Vagina (tissue), 2 donors: ENCODE data around the gene HUS1.

Experiments
- CTCF ChIP-seq, 3 experiments: fragments of 450-650 bp in 2 of 3; fragments of 200-600 bp in 1 of 3; sonication (generic) in 1 of 3; IDR thresholded peaks; one replicate each; pipeline ENCODE4 v1.5.1; 2017 to 2019; ENCODE audit warnings: antibody characterized with exemption in 3 of 3, mild to moderate bottlenecking in 2 of 3, moderate library complexity in 2 of 3
- POLR2AphosphoS5 ChIP-seq, 2 donors: sonication (generic); formaldehyde crosslinking; IDR thresholded peaks; one replicate each; pipeline ENCODE4 v1.9.0; 2017; ENCODE audit warnings: antibody characterized with exemption in 2 of 2, mild to moderate bottlenecking in 2 of 2, low read depth in 1 of 2; ENCODE audit not compliant: insufficient read depth in 1 of 2

GRCh38 chr7:47973739-47974138 is 5.7 kb downstream of the HUS1 start:
- no peak for TF ChIP-seq CTCF (IDR thresholded peaks at IDR 0.05)
- no peak for TF ChIP-seq POLR2AphosphoS5 (IDR thresholded peaks at IDR 0.05; ENCODE audit: insufficient read depth in 1 of 2, low read depth in 1 of 2)
